ENCODE measurements around the gene CD300LB.
"Not testable (repeated sequence)": the region's sequence is repeated elsewhere in the genome, so short reads cannot be mapped to it uniquely, and the experiment has no call there.

Gene CD300LB

GRCh38 chr17:74488276-74488675, 43.0 kb downstream of the CD300LB start:
- DNase-seq = not testable (repeated sequence)

GRCh38 chr17:74485841-74486240, 45.4 kb downstream of the CD300LB start:
- DNase-seq = no peak

GRCh38 chr17:74485022-74485743, 46.1 kb downstream of the CD300LB start:
- DNase-seq = no peak

- DNase-seq = no peak
Measured at GRCh38 chr17:74484066-74484465, 47.2 kb downstream of the CD300LB start.

GRCh38 chr17:74481621-74482020, 49.7 kb downstream of the CD300LB start:
- DNase-seq = no peak

GRCh38 chr17:74480290-74480689, 51.0 kb downstream of the CD300LB start:
- no peak for DNase-seq

- DNase-seq = peak; percentile 61
Measured at GRCh38 chr17:74478420-74479100, 52.7 kb downstream of the CD300LB start.

GRCh38 chr17:74477411-74477810, 53.9 kb downstream of the CD300LB start:
- DNase-seq = no peak

- DNase-seq = no peak
Measured at GRCh38 chr17:74475189-74475588, 56.1 kb downstream of the CD300LB start.

- DNase-seq = peak; percentile 69
Measured at GRCh38 chr17:74474043-74474792, 57.1 kb downstream of the CD300LB start.

GRCh38 chr17:74473294-74473693, 58.0 kb downstream of the CD300LB start:
- no peak for DNase-seq

- DNase-seq = no peak
Measured at GRCh38 chr17:74472890-74473289, 58.4 kb downstream of the CD300LB start.

- DNase-seq = no peak
Measured at GRCh38 chr17:74471341-74471740, 59.9 kb downstream of the CD300LB start.
